Stromal cell of bone marrow (primary cell): ENCODE results near the gene FNDC3B.
"Not testable (repeated sequence)": the region's sequence is repeated elsewhere in the genome, so short reads cannot be mapped to it uniquely, and the experiment has no call there.

Source experiments
- DNase-seq: peaks from one replicate; pipeline ENCODE4 v3.0.0-alpha.2; 2012; ENCODE audit warnings: low read depth

FNDC3B gene

GRCh38 chr3:172033396-172033795 is 6.0 kb upstream of the FNDC3B start:
- DNase-seq = no peak

DNA sequence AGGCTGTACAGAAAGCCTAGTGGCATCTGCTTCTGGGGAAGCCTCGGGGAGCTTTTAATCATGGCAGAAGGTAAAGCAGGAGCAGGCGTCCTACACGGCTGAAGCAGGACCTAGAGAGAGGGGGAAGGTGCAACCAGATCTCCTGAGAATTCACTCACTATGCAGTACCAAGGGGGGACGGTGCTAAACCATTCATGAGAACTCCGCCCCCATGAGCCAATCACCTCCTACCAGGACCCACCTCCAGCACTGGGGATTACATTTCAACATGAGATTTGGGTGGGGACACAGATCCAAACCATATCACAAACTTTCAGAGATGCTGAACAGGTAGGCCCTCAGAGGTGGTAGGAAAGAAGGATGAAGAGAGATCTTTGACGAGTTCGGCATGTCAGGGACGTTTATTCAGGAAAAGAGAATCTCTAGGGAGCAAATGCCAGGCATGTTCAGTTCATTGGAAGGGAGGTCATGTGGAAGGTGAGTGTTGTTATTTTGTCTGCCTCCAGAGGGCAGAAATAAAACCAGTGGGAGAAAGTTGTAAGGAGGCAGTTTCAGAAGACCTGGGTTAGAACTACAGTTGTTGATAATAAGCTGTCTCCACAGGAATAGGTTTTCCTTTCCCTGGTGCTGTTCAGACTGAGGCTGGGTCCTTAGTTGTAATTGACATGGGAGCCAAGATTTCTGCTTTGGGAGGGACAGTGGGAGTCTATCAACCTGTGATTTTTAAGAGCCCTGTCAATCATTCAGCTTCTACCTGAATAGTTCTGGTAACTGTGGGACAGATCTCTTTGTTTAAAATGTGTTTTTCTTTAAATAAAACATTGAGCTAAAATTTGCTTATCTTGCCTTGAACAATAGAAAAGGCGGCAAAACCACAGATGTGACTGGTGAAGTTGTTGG is 4.3 kb upstream of the FNDC3B start:
- no peak for DNase-seq

DNA sequence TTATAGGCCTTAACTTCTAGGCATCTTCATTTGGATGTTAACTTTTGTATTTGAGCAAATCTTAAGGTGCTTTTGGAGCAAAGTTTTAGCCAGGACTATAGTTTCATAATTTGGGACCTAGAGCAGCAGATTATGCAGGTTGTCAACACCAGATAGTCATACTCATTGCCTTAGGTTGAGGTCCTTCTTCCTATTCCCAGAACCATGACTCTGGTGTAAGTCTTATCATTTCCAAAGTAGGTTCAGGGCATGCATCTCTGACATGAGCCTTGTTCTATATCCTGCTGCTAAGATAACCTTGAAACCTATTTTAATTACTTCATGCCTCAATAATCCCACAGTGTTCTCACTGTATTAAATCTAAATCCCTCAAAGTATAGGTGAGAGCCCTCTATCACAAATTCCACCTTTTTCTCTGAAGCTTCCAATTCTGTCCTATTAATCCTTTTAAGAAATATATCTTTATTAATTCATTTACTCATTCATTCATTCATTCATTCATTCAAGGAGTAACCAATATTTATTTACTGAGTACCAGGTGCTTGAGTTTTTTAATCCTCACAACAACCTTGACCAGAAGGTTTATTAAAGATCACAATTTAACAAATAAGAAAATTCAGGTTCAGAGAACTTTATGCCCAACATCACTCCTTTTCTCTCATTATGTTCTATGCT is 2.7 kb upstream of the FNDC3B start:
- DNase-seq = no peak

GRCh38 chr3:172038798-172039435 is 461 bp upstream of the FNDC3B start:
- DNase-seq = no peak

GRCh38 chr3:172040078-172040980 is 951 bp downstream of the FNDC3B start:
- DNase-seq = peak; percentile 64

- no peak for DNase-seq
Measured at GRCh38 chr3:172040981-172041963, 1.9 kb downstream of the FNDC3B start.

GRCh38 chr3:172042136-172042662 is 2.8 kb downstream of the FNDC3B start:
- DNase-seq = no peak

- DNase-seq = not testable (repeated sequence)
Measured at GRCh38 chr3:172042663-172043179, 3.3 kb downstream of the FNDC3B start.

DNA sequence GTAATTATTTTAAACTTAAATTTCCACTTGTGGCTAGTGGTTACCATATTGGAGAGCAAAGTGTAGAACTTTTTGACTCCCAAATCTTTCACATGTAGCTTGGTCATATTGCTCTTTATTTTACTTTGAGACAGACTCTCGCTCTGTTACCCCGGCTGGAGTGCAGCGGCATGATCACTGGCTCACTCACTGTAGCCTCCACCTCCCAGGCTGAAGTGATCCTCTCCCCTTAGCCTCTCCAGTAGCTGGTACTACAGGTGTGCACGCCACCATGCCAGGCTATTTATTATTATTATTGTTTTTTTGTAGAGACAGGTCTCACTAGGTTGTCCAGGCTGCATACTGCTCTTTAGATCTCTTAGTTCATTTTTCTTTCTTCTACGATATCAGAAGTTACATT is 3.9 kb downstream of the FNDC3B start:
- DNase-seq = no peak

DNA sequence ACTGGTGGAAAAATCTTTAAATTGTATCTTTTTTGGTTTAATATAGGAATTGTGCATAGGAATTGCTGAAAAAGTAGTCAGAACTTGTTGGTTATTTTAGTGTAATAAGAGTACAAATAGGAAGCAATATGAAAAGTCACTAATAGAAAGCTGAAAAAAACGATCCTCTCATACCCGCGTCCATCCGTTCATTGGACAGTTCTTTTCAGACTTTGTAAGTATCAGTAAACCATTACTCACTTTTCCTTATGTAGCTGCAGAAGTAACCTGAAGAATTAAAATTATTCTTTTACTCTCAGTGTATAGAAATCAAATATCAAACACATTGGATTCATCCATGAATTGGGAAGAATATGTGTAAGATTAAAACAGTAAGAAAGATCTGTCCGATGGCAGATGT is 4.4 kb downstream of the FNDC3B start:
- DNase-seq = no peak

DNA sequence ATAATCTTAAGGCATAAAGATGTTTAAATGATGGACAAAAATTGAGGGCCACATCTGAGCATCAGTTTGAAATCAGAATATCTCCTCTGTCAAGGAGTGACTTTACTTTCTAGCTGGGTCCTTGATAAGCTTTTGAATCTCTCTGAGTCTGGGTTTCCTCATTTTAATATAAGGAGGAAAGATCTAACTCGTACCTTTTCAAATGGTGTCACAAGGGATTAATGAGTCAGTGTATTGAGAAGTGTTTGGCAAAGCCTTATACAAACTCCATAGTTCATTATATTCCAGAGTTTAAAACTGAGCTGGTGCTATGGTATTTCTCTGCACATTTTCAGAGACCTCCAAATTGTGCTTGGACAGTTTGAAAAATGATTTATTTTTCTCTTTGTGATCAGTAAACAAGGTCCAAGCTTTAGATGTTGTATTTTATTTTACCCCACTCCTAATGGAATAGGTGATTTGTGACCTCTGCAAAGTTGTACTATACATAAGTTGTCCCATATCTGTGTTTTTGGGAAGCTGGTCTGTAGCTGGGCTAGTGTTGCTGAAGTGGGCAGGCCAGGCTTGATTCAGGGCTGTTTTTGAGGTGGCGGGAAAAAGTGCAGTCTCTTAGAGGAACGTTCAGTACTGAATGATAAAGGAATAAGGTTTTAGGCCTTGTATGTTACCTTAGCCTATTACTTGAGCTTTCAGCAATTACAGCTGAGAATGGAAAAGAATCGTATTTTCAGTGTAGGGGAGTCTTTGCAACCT is 5.6 kb downstream of the FNDC3B start:
- no peak for DNase-seq

- no peak for DNase-seq
Measured at GRCh38 chr3:172046268-172046915, 7.0 kb downstream of the FNDC3B start.

GRCh38 chr3:172047567-172048115 is 8.3 kb downstream of the FNDC3B start:
- no peak for DNase-seq

GRCh38 chr3:172048599-172048998 is 9.2 kb downstream of the FNDC3B start:
- no peak for DNase-seq

GRCh38 chr3:172051310-172051956 is 12.1 kb downstream of the FNDC3B start:
- DNase-seq = no peak

- DNase-seq = no peak
Measured at GRCh38 chr3:172051957-172052354, 12.6 kb downstream of the FNDC3B start.

DNA sequence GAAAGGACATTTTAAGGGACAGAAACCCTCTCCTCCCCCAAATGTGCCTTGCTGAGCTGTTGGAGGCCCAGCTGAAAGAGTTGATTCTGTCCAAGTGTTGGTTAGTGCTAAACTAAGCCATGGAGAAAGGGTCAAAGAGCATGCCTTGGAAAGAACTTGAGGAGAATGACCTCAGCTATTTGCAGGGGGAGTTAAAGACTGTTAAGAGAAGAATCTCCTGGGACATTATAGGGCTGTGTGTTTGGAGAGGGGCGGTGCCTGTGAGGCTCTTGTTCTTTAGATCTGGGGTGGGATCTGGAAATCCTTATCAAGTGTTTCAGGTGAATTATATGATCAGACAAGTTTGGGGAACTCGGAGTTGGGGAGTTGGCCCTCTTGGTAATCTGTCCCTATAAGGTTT is 13.0 kb downstream of the FNDC3B start:
- DNase-seq = no peak
